Activated naive CD4-positive, alpha-beta T cell treated with anti-CD3 and anti-CD28 coated beads for 36 hours (primary cell): ENCODE results near the gene UNC13C. TPM values are rescaled to one million over a fixed set of nuclear protein-coding genes. Genes with fewer than 3 reads are reported as not detected.

Experiments used
- CTCF ChIA-PET: fragments of 350-600 bp; sonication (Branson Sonifier 250); formaldehyde crosslinking; loops from one replicate; lab custom pipeline; 2021; ENCODE audit warnings: antibody characterized with exemption; lab: Charles Lee
- DNase-seq: peaks from one replicate; pipeline ENCODE4 v3.0.0-alpha.2; 2020
- H3K27ac Mint-ChIP-seq: one replicate; pipeline ENCODE4 v1.8.0; 2021; ENCODE audit warnings: mild to moderate bottlenecking, mixed read lengths
- H3K27me3 Mint-ChIP-seq: one replicate; pipeline ENCODE4 v1.8.0; 2021; ENCODE audit warnings: low read depth, mixed read lengths
- H3K36me3 Mint-ChIP-seq: one replicate; pipeline ENCODE4 v1.8.0; 2021; ENCODE audit warnings: low read depth, mixed read lengths
- H3K4me1 Mint-ChIP-seq: one replicate; pipeline ENCODE4 v1.8.0; 2021; ENCODE audit warnings: low read depth, mixed read lengths
- H3K4me3 Mint-ChIP-seq: one replicate; pipeline ENCODE4 v1.8.0; 2021; ENCODE audit warnings: mild to moderate bottlenecking, moderate library complexity, mixed read lengths
- H3K9me3 Mint-ChIP-seq: one replicate; pipeline ENCODE4 v1.8.0; 2021; ENCODE audit warnings: mixed read lengths
- intact Hi-C: fragments of 100-400 bp; cut with micrococcal nuclease; formaldehyde crosslinking; loops from one replicate; pipeline ENCODE4 v1.15.1; 2023
- total RNA-seq, 2 experiments: library from RNA; stranded (reverse); gene quantifications; one replicate each; pipeline ENCODE4 v1.2.3, GENCODE V29; 2021

The UNC13C gene
- total RNA-seq, 2 experiments from 2014 or later, result not detected

- intact Hi-C loops, result no loop called here
- peaks cover 1% of the 10 kb centered on the region for H3K36me3 Mint-ChIP-seq
- no peaks in the 10 kb centered on the region for H3K4me1 Mint-ChIP-seq
These were observed 478.2 kb downstream of the UNC13C start for GRCh38 chr15:54456413-54456812.

GRCh38 chr15:54462511-54462913 lies 484.3 kb downstream of the UNC13C start:
- H3K9me3 Mint-ChIP-seq, result peaks cover 17% of the 10 kb centered on the region
- peaks cover 7% of the 10 kb centered on the region for H3K27me3 Mint-ChIP-seq
- no peak overlapping the region for H3K27ac Mint-ChIP-seq
- no peak overlapping the region for H3K4me3 Mint-ChIP-seq
- no peak for DNase-seq
- no peaks in the 10 kb centered on the region for H3K4me1 Mint-ChIP-seq
- intact Hi-C loops, result no loop called here
- CTCF ChIA-PET, result no interaction called here
- no peaks in the 10 kb centered on the region for H3K36me3 Mint-ChIP-seq

More at GRCh38 chr15:54456413-54456812, 478.2 kb downstream of the UNC13C start:
- no peaks in the 10 kb centered on the region for H3K27me3 Mint-ChIP-seq
- DNase-seq, result no peak
- no peak overlapping the region for H3K27ac Mint-ChIP-seq
- H3K4me3 Mint-ChIP-seq, result no peak overlapping the region
- CTCF ChIA-PET, result no interaction called here
- H3K9me3 Mint-ChIP-seq, result peaks cover 35% of the 10 kb centered on the region

GRCh38 chr15:54481819-54482218 lies 503.6 kb downstream of the UNC13C start:
- CTCF ChIA-PET, result no interaction called here
- Mint-ChIP-seq H3K27ac (no peak overlapping the region), H3K36me3 (no peaks in the 10 kb centered on the region), H3K4me3 (no peak overlapping the region), H3K4me1 (no peaks in the 10 kb centered on the region), H3K9me3 (peaks cover 4% of the 10 kb centered on the region), H3K27me3 (peaks cover 4% of the 10 kb centered on the region)
- intact Hi-C loops, result no loop called here
- DNase-seq, result no peak

GRCh38 chr15:54482251-54482650 lies 504.0 kb downstream of the UNC13C start:
- Mint-ChIP-seq H3K27ac (no peak overlapping the region), H3K4me1 (no peaks in the 10 kb centered on the region), H3K36me3 (no peaks in the 10 kb centered on the region), H3K4me3 (no peak overlapping the region), H3K27me3 (peaks cover 4% of the 10 kb centered on the region), H3K9me3 (peaks cover 4% of the 10 kb centered on the region)
- CTCF ChIA-PET, result no interaction called here
- DNase-seq, result no peak
- intact Hi-C loops, result no loop called here

GRCh38 chr15:54500330-54500729 lies 522.1 kb downstream of the UNC13C start:
- Mint-ChIP-seq H3K36me3 (no peaks in the 10 kb centered on the region), H3K4me1 (no peaks in the 10 kb centered on the region)

GRCh38 chr15:54502416-54503075 lies 524.3 kb downstream of the UNC13C start:
- Mint-ChIP-seq H3K36me3 (no peaks in the 10 kb centered on the region), H3K9me3 (no peaks in the 10 kb centered on the region)

More at GRCh38 chr15:54500330-54500729, 522.1 kb downstream of the UNC13C start:
- DNase-seq, result no peak
- no peak overlapping the region for H3K27ac Mint-ChIP-seq
- no peaks in the 10 kb centered on the region for H3K27me3 Mint-ChIP-seq
- no peaks in the 10 kb centered on the region for H3K9me3 Mint-ChIP-seq
- intact Hi-C loops, result no loop called here
- CTCF ChIA-PET, result interaction anchor here (0.7 kb wide), 1 partner anchor 364 kb away, joined by 3 read pairs; no protein-coding TSS in a partner anchor
- H3K4me3 Mint-ChIP-seq, result no peak overlapping the region

GRCh38 chr15:54504695-54505094 lies 526.5 kb downstream of the UNC13C start:
- CTCF ChIA-PET, result no interaction called here
- H3K27me3 Mint-ChIP-seq, result peaks cover 2% of the 10 kb centered on the region
- H3K27ac Mint-ChIP-seq, result no peak overlapping the region
- no peak overlapping the region for H3K4me3 Mint-ChIP-seq
- no peak for DNase-seq
- H3K36me3 Mint-ChIP-seq, result no peaks in the 10 kb centered on the region
- intact Hi-C loops, result no loop called here
- no peaks in the 10 kb centered on the region for H3K4me1 Mint-ChIP-seq
- H3K9me3 Mint-ChIP-seq, result no peaks in the 10 kb centered on the region

More at GRCh38 chr15:54502416-54503075, 524.3 kb downstream of the UNC13C start:
- Mint-ChIP-seq H3K4me1 (no peaks in the 10 kb centered on the region), H3K4me3 (no peak overlapping the region), H3K27ac (no peak overlapping the region), H3K27me3 (no peaks in the 10 kb centered on the region)
- intact Hi-C loops, result no loop called here
- CTCF ChIA-PET, result no interaction called here
- DNase-seq, result no peak

GRCh38 chr15:54506977-54507524 lies 528.8 kb downstream of the UNC13C start:
- intact Hi-C loops, result no loop called here
- Mint-ChIP-seq H3K27me3 (peaks cover 6% of the 10 kb centered on the region), H3K4me1 (no peaks in the 10 kb centered on the region), H3K27ac (no peak overlapping the region), H3K9me3 (no peaks in the 10 kb centered on the region), H3K36me3 (no peaks in the 10 kb centered on the region), H3K4me3 (no peak overlapping the region)
- DNase-seq, result no peak
- CTCF ChIA-PET, result no interaction called here

- H3K36me3 Mint-ChIP-seq, result no peaks in the 10 kb centered on the region
- H3K27ac Mint-ChIP-seq, result no peak overlapping the region
- CTCF ChIA-PET, result interaction anchor here (1.0 kb wide), 1 partner anchor 10 kb away, joined by 3 read pairs; no protein-coding TSS in a partner anchor
- H3K27me3 Mint-ChIP-seq, result peaks cover 8% of the 10 kb centered on the region
- H3K4me1 Mint-ChIP-seq, result peaks cover 10% of the 10 kb centered on the region
- no peak for DNase-seq
- intact Hi-C loops, result no loop called here
- no peaks in the 10 kb centered on the region for H3K9me3 Mint-ChIP-seq
- no peak overlapping the region for H3K4me3 Mint-ChIP-seq
These were observed 536.4 kb downstream of the UNC13C start for GRCh38 chr15:54514601-54515000.

- no peaks in the 10 kb centered on the region for H3K36me3 Mint-ChIP-seq
- CTCF ChIA-PET, result interaction anchor here (1.0 kb wide), 1 partner anchor 9 kb away, joined by 3 read pairs; no protein-coding TSS in a partner anchor
These were observed 537.7 kb downstream of the UNC13C start for GRCh38 chr15:54515664-54516582.

GRCh38 chr15:54517366-54517765 lies 539.1 kb downstream of the UNC13C start:
- Mint-ChIP-seq H3K36me3 (no peaks in the 10 kb centered on the region), H3K4me1 (peaks cover 24% of the 10 kb centered on the region), H3K27ac (no peak overlapping the region), H3K4me3 (no peak overlapping the region), H3K27me3 (peaks cover 3% of the 10 kb centered on the region), H3K9me3 (no peaks in the 10 kb centered on the region)
- intact Hi-C loops, result no loop called here
- CTCF ChIA-PET, result no interaction called here
- no peak for DNase-seq

More at GRCh38 chr15:54515664-54516582, 537.7 kb downstream of the UNC13C start:
- peaks cover 4% of the 10 kb centered on the region for H3K27me3 Mint-ChIP-seq
- no peak overlapping the region for H3K4me3 Mint-ChIP-seq
- H3K4me1 Mint-ChIP-seq, result peaks cover 22% of the 10 kb centered on the region
- intact Hi-C loops, result no loop called here
- no peaks in the 10 kb centered on the region for H3K9me3 Mint-ChIP-seq
- no peak overlapping the region for H3K27ac Mint-ChIP-seq
- DNase-seq, result no peak

- no peaks in the 10 kb centered on the region for H3K36me3 Mint-ChIP-seq
- intact Hi-C loops, result no loop called here
- H3K27ac Mint-ChIP-seq, result no peak overlapping the region
- H3K27me3 Mint-ChIP-seq, result peaks cover 3% of the 10 kb centered on the region
- peaks cover 24% of the 10 kb centered on the region for H3K4me1 Mint-ChIP-seq
- no peak overlapping the region for H3K4me3 Mint-ChIP-seq
- CTCF ChIA-PET, result no interaction called here
- no peak for DNase-seq
- H3K9me3 Mint-ChIP-seq, result no peaks in the 10 kb centered on the region
These were observed 540.1 kb downstream of the UNC13C start for GRCh38 chr15:54518156-54518882.
